C4-2B (cell line): Measurements from ENCODE around the gene ZNF385B.

Experiments
- H3K27ac ChIP-seq: fragments of 450-650 bp; 2 replicates; pipeline ENCODE4 v1.5.1; 2017
- CTCF ChIP-seq: fragments of 450-650 bp; conservative IDR thresholded peaks from 2 replicates; pipeline ENCODE4 v1.5.1; 2017; ENCODE audit warnings: mild to moderate bottlenecking
- ZFX ChIP-seq: fragments of 450-650 bp; IDR thresholded peaks from 2 replicates; pipeline ENCODE4 v1.6.1; 2017

ZNF385B gene

GRCh38 chr2:179861416-179862067 is at the start of gene ZNF385B:
Gene ZNF385B (minus strand): TSS chr2:179861612.
- TF ChIP-seq ZFX (peak; percentile 22; the same call in 1 of the 2 replicates), CTCF (no peak)
- peak within 1 kb of the TSS; percentile 72 for H3K27ac ChIP-seq

- TF ChIP-seq ZFX (no peak), CTCF (no peak)
- no peak overlapping the region for H3K27ac ChIP-seq
These were observed 49.3 kb upstream of the ZNF385B start for GRCh38 chr2:179910735-179911113.

- TF ChIP-seq CTCF = no peak
- no peak overlapping the region for H3K27ac ChIP-seq
These were observed 48.7 kb upstream of the ZNF385B start for GRCh38 chr2:179909845-179910734.

- TF ChIP-seq CTCF (no peak), ZFX (no peak)
- no peak overlapping the region for H3K27ac ChIP-seq
These were observed 39.2 kb upstream of the ZNF385B start for GRCh38 chr2:179900655-179901054.

GRCh38 chr2:179899666-179900065 is 38.3 kb upstream of the ZNF385B start:
- no peak overlapping the region for H3K27ac ChIP-seq
- TF ChIP-seq ZFX = no peak
- TF ChIP-seq CTCF = no peak

- no peak overlapping the region for H3K27ac ChIP-seq
- TF ChIP-seq CTCF (peak; percentile 78), ZFX (no peak)
These were observed 37.5 kb upstream of the ZNF385B start for GRCh38 chr2:179898873-179899272.

- TF ChIP-seq CTCF (no peak), ZFX (no peak)
- H3K27ac ChIP-seq = no peak overlapping the region
These were observed 32.2 kb upstream of the ZNF385B start for GRCh38 chr2:179893616-179894015.
